ENCODE measurements around the gene OTOP1. TPM values are rescaled to one million over a fixed set of nuclear protein-coding genes. Genes with fewer than 3 reads are reported as not detected.

OTOP1 gene
- total RNA-seq, 2 experiments from 2014 or later: not detected

- Mint-ChIP-seq H3K36me3 (ENCODE audit: low read depth) (peaks cover 62% of the 10 kb centered on the region), H3K9me3 (no peaks in the 10 kb centered on the region), H3K27me3 (no peaks in the 10 kb centered on the region), H3K27ac (peak overlapping the region; percentile 95), H3K4me3 (peak overlapping the region; percentile 23), H3K4me1 (ENCODE audit: low read depth) (peaks cover 13% of the 10 kb centered on the region)
- Histone ChIP-seq H3K4me1 (ENCODE audit: insufficient read depth, low read length) (peaks cover 64% of the 10 kb centered on the region), H3K27ac (ENCODE audit: low read depth in 1 of 2, low read length in 2 of 2) (peak overlapping the region in 1 of 2 donors; percentile 89), H3K36me3 (ENCODE audit: insufficient read depth, low read length) (peaks cover 31% of the 10 kb centered on the region), H3K9me3 (ENCODE audit: control insufficient read depth in 1 of 2, insufficient read depth in 1 of 2, low read length in 2 of 2) (no peaks in the 10 kb centered on the region), H3K4me3 (ENCODE audit: low read length) (peak overlapping the region; percentile 43), H3K27me3 (ENCODE audit: control insufficient read depth in 1 of 2, insufficient read depth in 2 of 2, low read length in 2 of 2) (no peaks in the 10 kb centered on the region)
- intact Hi-C loops (cut with DNase I, micrococcal nuclease): no loop called here
- DNase-seq: peak in 2 of 14 experiments; percentile 17 to 37
- CTCF ChIA-PET: interaction anchor here (3.3 kb wide), 1 partner anchor 9 kb away, joined by 19 read pairs; no protein-coding TSS in a partner anchor
- no peak for TF ChIP-seq CTCF (IDR thresholded peaks at IDR 0.05)
- no peak for ATAC-seq (ENCODE audit: poor library complexity)
- POLR2A ChIA-PET: interaction anchor here (0.7 to 1.7 kb wide), 4 partner anchors 9 to 592 kb away, joined by 3 to 6 read pairs (median 4); partner anchors contain the start of genes LYAR and ZBTB49
These were observed 42.0 kb upstream of the OTOP1 start for GRCh38 chr4:4268776-4269175.

GRCh38 chr4:4267981-4268380 lies 41.3 kb upstream of the OTOP1 start:
- H3K9me3 ChIP-seq (ENCODE audit: control insufficient read depth in 1 of 2, insufficient read depth in 1 of 2, low read length in 2 of 2): no peaks in the 10 kb centered on the region
- intact Hi-C loops (cut with DNase I, micrococcal nuclease): no loop called here
- POLR2A ChIA-PET: interaction anchor here (0.6 to 1.7 kb wide), 4 partner anchors 8 to 81 kb away, joined by 3 to 9 read pairs (median 5); partner anchors contain the start of genes LYAR, TMEM128 and ZBTB49
- no peaks in the 10 kb centered on the region for H3K27me3 ChIP-seq (ENCODE audit: control insufficient read depth in 1 of 2, insufficient read depth in 2 of 2, low read length in 2 of 2)
- Mint-ChIP-seq H3K4me3 (no peak overlapping the region), H3K27me3 (no peaks in the 10 kb centered on the region), H3K36me3 (ENCODE audit: low read depth) (peaks cover 55% of the 10 kb centered on the region), H3K4me1 (ENCODE audit: low read depth) (peaks cover 13% of the 10 kb centered on the region), H3K27ac (peak overlapping the region; percentile 95), H3K9me3 (no peaks in the 10 kb centered on the region)
- TF ChIP-seq CTCF (IDR thresholded peaks at IDR 0.05): no peak
- peak overlapping the region in 1 of 2 donors; percentile 89 for H3K27ac ChIP-seq (ENCODE audit: low read depth in 1 of 2, low read length in 2 of 2)
- CTCF ChIA-PET: no interaction called here
- H3K4me3 ChIP-seq (ENCODE audit: low read length): no peak overlapping the region
- H3K36me3 ChIP-seq (ENCODE audit: insufficient read depth, low read length): peaks cover 23% of the 10 kb centered on the region
- peaks cover 64% of the 10 kb centered on the region for H3K4me1 ChIP-seq (ENCODE audit: insufficient read depth, low read length)
- no peak for ATAC-seq (ENCODE audit: poor library complexity)
- DNase-seq: peak in 3 of 14 experiments; percentile 10 to 42 (median 35)

- H3K9me3 ChIP-seq (ENCODE audit: control insufficient read depth in 1 of 2, insufficient read depth in 1 of 2, low read length in 2 of 2): no peaks in the 10 kb centered on the region
- intact Hi-C loops (cut with DNase I, micrococcal nuclease): loop anchor here (1.0 to 2.0 kb wide), 3 partner anchors 75 to 171 kb away; no protein-coding TSS in a partner anchor
- H3K27ac ChIP-seq (ENCODE audit: low read depth in 1 of 2, low read length in 2 of 2): no peak overlapping the region
- H3K36me3 ChIP-seq (ENCODE audit: insufficient read depth, low read length): no peaks in the 10 kb centered on the region
- H3K36me3 Mint-ChIP-seq (ENCODE audit: low read depth): no peaks in the 10 kb centered on the region
- H3K27ac Mint-ChIP-seq: no peak overlapping the region
- no peaks in the 10 kb centered on the region for H3K27me3 ChIP-seq (ENCODE audit: control insufficient read depth in 1 of 2, insufficient read depth in 2 of 2, low read length in 2 of 2)
- no peaks in the 10 kb centered on the region for H3K9me3 Mint-ChIP-seq
- DNase-seq (peak in 4 of 14 experiments; percentile 11 to 82 (median 76)), ATAC-seq (ENCODE audit: poor library complexity) (peak; percentile 100)
- H3K4me1 ChIP-seq (ENCODE audit: insufficient read depth, low read length): peaks cover 10% of the 10 kb centered on the region
- TF ChIP-seq CTCF (IDR thresholded peaks at IDR 0.05): peak; percentile 71
- no peaks in the 10 kb centered on the region for H3K27me3 Mint-ChIP-seq
- ChIA-PET POLR2A (interaction anchor here (0.7 to 1.3 kb wide), 6 partner anchors 8 to 87 kb away, joined by 3 to 6 read pairs (median 4); partner anchors contain the start of gene TMEM128), CTCF (interaction anchor here (0.7 to 2.2 kb wide), 20 partner anchors 9 to 170 kb away, joined by 3 to 19 read pairs (median 4); partner anchors contain the start of genes LYAR, TMEM128 and ZBTB49)
- H3K4me3 ChIP-seq (ENCODE audit: low read length): no peak overlapping the region
- H3K4me3 Mint-ChIP-seq: no peak overlapping the region
- H3K4me1 Mint-ChIP-seq (ENCODE audit: low read depth): peaks cover 7% of the 10 kb centered on the region
These were observed 33.5 kb upstream of the OTOP1 start for GRCh38 chr4:4260185-4260751.
